Fibroblast of skin of back (primary cell): Measurements from ENCODE around the gene BBOX1.
"Not testable (repeated sequence)": the region's sequence is repeated elsewhere in the genome, so short reads cannot be mapped to it uniquely, and the experiment has no call there.

ENCODE experiments used
- DNase-seq: peaks from one replicate; pipeline ENCODE4 v3.0.0-alpha.2; 2013

Gene BBOX1

DNA sequence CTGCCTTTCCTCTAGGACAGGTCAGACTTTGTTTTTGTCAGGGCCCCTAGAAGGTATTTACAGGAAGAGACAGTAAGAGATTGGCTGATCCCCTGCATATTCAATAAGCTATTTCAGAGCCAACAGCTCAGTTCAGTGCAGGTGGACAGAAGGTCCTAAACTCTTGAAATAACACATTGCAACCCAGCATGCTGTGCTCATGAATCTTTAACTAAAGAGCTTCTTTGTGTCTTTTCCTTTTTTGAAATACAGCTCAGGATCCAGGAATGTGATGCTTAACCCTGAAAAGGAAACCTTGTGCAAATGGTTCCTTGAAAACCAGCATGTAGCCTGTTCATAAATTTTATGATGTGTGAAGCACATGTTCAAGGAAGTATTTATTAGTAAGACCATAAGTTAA, 43.9 kb downstream of the BBOX1 start:
- DNase-seq = peak; percentile 57

DNA sequence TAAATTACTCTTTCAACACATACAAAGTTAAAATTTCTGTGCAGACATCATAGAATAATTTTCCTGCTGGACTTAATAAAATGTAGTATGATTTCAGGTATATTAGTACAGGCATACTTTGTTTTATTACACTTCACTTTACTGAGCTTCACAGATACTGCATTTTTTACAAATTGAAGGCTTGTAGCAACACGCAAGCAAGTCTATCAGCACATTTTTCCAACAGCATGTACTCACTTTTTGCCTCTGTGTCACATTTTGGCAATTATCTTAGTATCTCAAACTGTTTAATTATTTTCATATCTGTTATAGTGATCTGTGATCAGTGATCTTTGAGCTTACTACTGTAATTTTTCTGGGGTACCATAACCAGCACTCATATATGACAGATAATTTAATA, 44.5 kb downstream of the BBOX1 start:
- no peak for DNase-seq

DNA sequence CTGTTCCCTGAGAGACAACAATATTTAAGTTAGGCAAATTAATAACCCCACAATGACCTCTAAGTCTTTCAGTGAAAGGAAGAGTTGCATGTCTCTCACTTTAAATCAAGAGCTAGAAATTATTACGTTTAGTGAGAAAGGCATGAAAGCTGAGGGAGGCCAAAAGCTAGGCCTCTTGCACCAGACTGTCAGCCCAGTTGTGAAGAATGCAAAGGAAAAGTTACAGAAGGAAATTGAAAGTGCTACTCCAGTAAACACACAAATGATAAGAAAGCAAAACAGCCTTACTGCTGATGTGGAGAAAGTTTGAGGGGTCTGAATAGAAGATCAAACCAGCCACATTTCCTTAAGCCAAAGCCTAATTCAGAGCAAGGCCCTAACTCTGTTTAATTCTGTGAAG, 45.0 kb downstream of the BBOX1 start:
- DNase-seq = no peak

DNA sequence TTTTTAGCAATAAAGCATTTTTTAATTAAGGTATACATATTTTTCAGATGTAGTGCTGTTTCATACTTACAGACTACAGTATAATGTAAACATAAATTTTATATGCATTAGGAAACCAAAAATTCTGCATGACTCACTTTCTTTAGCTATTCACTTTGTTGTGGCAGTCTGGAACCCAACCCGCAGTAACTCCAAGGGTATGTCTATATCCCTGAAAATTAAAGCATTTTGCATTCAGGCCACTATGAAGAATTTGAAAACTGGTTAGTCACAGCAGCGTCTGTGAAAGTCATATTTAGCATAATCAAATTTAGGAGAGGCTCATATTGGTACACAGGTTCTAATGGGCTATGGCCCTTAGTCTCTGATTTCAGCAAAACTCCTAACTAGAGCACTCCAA, 46.8 kb downstream of the BBOX1 start:
- DNase-seq = peak; percentile 92

GRCh38 chr11:27088353-27088752, 47.7 kb downstream of the BBOX1 start:
- DNase-seq = no peak

- no peak for DNase-seq
Measured at GRCh38 chr11:27089746-27090145, 49.1 kb downstream of the BBOX1 start.

- DNase-seq = not testable (repeated sequence)
Measured at GRCh38 chr11:27090357-27090948, 49.8 kb downstream of the BBOX1 start.

- DNase-seq = no peak
Measured at GRCh38 chr11:27094120-27094519, 53.5 kb downstream of the BBOX1 start.

- no peak for DNase-seq
Measured at GRCh38 chr11:27095059-27095458, 54.4 kb downstream of the BBOX1 start.

- no peak for DNase-seq
Measured at GRCh38 chr11:27095887-27096286, 55.3 kb downstream of the BBOX1 start.

DNA sequence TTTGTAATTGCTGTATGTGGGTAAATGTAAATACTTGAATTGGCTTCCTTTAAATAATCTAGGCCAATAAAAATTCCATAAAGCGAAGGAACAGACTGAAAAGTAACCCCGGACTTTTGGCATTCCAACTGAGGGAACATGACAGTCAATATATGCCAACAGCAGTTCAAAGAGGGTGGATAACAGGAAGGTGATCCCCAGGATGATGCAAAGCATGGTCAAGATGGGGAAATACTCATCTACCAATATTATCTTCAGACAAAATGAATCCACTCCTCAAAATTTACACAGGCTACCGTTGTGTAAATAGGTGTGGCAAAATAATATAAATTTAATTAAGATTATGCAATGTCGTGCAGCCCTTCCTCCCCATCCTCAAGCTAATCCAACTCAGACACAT, 56.9 kb downstream of the BBOX1 start:
- no peak for DNase-seq

DNA sequence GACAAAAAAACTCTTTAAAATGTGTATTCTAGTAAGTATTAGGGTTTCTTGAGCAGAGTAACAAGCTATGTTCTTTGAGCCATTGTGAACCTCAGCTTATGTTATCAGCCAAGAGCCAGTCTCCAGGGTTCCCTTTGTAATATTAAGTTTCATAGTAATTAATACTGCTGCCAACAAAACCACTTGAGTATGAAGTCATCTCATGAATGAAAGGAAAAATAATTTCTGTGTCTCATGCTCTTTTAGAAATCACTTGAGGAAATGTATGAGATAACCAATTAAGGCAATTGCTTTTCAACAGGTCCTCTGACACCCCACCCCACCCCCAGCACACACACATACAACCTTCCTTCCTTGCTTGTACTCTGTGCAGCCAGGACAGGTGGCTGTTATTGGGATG, 59.9 kb downstream of the BBOX1 start:
- no peak for DNase-seq

GRCh38 chr11:27107548-27107947, 66.9 kb downstream of the BBOX1 start:
- no peak for DNase-seq

- DNase-seq = no peak
Measured at GRCh38 chr11:27108809-27109208, 68.2 kb downstream of the BBOX1 start.

GRCh38 chr11:27111896-27112295, 71.3 kb downstream of the BBOX1 start:
- DNase-seq = no peak

DNA sequence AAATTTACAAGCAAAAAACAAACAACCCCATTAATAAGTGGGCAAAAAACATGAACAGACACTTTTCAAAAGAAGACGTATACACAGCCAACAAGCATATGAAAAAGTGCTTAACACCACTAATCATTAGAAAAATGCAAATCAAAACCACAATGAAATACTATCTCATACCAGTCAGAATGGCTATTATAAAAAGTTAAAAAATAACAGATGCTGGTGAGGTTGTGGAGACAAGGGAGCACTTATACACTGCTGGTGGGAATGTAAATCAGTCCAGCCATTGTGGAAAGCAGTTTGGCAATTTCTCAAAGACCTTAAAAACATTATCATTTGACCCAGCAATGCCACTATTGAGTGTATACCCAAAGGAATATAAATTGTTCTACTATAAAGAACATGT, 72.3 kb downstream of the BBOX1 start:
- DNase-seq = no peak

DNA sequence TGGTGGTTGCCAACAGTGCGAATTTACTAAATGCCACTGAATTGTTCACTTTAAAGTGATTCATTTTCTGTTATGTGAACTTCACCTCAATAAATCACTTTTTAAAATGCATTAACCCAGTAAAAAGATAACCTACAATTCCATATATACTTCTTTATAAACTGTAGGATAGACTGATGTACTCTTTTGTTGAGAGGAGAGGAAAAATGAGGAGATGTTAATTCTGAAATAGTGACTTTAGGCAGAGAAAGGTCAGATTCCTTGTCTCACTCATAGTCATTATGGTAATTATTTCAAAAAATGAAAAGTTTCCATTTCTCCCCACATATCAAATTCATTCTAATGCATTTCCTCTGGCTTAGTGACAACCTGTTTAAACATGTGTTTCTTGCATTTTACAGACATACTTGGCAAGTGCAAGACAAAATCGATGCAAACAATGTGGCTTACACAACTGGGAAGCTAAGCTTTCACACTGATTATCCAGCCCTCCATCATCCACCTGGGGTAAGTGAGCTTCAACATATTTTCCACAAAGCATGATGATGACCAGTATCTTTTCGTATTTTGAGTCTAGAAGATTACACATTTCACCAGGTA, 74.5 kb downstream of the BBOX1 start:
- no peak for DNase-seq

- peak; percentile 91 for DNase-seq
Measured at GRCh38 chr11:27116684-27117083, 76.1 kb downstream of the BBOX1 start.

- peak; percentile 40 for DNase-seq
Measured at GRCh38 chr11:27118371-27118770, 77.8 kb downstream of the BBOX1 start.

DNA sequence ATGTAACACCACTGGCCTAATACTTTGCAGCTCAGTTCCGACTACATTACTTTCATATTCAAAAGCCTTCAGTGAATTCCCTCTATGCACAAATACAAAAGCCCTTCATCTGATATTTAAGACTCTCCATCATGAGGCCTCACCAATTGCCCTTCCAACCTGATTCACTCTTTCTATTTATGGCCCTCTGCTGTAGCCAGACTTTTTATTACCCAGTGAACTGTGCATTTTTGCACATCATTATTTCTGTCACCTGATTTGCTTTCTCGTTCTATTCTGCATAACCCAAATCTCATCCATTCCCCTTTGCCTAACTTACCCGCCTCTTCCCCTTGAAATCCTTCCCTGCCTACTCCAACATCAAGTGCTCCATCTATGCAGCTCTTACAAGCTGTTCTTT, 78.3 kb downstream of the BBOX1 start:
- no peak for DNase-seq

- DNase-seq = no peak
Measured at GRCh38 chr11:27119396-27119795, 78.8 kb downstream of the BBOX1 start.

- DNase-seq = no peak
Measured at GRCh38 chr11:27120211-27120610, 79.6 kb downstream of the BBOX1 start.

GRCh38 chr11:27122001-27122400, 81.4 kb downstream of the BBOX1 start:
- no peak for DNase-seq

GRCh38 chr11:27124514-27125264, 84.1 kb downstream of the BBOX1 start:
- DNase-seq = peak; percentile 51
